ENCODE results near the gene ANXA8.

DNA sequence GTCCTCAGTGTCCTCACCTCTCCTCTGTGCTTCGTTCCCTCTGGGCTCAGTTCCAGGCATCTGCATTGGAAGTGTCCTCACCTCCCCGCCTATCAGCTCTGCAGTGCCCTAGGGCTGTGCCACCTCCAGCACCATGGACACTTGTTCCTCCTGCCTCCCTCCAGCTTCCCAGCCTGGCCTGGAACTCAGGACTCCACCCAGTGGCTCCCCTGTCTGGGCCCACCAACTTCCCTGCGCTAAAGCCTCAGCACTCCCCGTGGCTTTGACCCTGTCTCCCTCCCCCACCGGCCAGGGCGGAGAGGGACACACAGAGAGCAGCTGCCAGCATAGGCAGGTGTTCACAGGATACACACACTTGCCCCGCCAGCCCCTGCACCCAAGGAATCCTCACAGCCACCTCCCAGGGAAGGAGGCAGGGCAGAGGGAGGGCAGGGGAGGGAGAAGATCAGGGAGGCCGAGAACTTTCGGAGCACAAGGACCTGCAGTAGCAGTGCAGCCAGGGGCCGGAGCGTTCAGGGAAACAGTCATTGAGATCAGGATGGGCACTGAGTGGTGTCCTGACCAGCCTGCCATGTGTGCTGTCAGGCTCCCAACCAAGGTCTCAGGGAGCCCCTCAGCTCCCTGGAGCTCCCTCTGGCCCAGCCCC is 31.3 kb downstream of the ANXA8 start:
- TF ChIP-seq CTCF (IDR thresholded peaks at IDR 0.05; ENCODE audit: poor library complexity) (no peak), EZH2 (IDR thresholded peaks at IDR 0.05; ENCODE audit: borderline replicate concordance) (no peak)
